GM12801 (cell line): ENCODE data around the gene SCN7A.

Experiments used
- TF ChIP-seq, protein P1 (sequence below): IDR thresholded peaks from one replicate; pipeline ENCODE4 v1.5.1; 2011; ENCODE audit warnings: control low read depth; ENCODE audit not compliant: insufficient read length; ENCODE audit errors: extremely low read depth

Gene SCN7A

DNA sequence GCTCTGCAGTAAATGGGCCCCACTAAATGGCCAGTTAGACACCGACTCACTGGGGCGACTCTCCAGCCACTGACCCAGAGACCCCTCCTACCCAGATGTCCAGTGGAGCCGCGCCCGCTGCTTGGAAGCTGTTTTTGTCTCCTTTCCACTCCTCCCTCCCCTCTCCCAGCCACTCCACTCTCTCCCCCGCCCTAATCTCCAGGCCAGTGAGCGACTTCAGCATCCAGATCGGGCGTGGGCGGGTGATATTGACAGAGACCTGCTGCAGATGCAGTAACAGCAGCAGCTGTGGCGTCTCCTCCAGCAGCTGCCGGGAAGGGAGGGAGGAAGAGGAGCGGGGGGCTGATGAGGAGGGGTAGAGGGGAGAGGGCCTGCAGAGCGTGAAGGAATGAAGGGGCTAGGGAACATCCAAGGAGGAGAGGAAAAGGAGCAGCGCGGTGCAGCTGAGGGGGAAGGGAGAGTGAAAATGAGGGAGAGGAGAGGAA, at the start of gene SCN7A:
TSS of gene SCN7A (minus strand) at position 110 of the 485 bp plus-strand sequence. CDS start 16,553 bp downstream, outside the sequence.
- TF ChIP-seq, protein P1, sequence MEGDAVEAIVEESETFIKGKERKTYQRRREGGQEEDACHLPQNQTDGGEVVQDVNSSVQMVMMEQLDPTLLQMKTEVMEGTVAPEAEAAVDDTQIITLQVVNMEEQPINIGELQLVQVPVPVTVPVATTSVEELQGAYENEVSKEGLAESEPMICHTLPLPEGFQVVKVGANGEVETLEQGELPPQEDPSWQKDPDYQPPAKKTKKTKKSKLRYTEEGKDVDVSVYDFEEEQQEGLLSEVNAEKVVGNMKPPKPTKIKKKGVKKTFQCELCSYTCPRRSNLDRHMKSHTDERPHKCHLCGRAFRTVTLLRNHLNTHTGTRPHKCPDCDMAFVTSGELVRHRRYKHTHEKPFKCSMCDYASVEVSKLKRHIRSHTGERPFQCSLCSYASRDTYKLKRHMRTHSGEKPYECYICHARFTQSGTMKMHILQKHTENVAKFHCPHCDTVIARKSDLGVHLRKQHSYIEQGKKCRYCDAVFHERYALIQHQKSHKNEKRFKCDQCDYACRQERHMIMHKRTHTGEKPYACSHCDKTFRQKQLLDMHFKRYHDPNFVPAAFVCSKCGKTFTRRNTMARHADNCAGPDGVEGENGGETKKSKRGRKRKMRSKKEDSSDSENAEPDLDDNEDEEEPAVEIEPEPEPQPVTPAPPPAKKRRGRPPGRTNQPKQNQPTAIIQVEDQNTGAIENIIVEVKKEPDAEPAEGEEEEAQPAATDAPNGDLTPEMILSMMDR: no peak

DNA sequence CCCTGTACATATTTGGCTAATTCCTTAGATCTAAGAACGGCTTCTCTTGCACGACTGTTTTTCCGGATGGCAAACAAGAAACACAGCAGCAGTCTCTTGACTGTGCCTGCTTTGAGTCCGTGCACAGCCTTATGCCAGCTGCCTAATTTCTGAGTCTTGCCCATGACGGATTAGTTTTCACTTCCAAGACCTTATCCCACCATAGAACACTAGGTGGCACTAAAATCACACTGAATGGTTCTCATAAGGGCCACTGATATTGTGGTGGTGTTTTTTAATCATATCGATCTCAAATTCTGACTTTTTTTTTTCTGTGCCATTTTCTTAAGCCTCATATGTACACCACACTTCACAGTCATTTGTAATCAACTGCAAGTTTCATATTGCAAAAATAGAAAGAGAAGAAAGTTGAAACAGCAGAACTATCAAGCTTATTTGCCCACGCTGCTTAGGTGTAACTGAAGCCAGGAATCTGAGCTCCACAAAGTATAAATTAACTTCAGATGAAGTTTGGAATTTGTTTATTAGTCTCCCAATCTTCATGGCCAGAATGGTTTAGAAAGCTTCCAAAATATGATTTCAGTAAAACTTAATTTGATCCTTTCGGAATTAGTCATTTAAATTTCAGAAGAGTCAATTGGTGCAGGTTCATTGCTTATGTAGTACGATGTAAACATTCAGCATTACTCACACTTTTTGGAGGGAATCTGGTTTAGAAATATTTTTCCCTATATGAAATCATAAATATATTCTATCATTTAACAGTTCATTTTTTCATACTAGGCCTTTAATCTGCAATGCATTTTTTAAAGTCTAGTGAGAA, 45.5 kb upstream of the SCN7A start:
- TF ChIP-seq, protein P1: peak; percentile 33

DNA sequence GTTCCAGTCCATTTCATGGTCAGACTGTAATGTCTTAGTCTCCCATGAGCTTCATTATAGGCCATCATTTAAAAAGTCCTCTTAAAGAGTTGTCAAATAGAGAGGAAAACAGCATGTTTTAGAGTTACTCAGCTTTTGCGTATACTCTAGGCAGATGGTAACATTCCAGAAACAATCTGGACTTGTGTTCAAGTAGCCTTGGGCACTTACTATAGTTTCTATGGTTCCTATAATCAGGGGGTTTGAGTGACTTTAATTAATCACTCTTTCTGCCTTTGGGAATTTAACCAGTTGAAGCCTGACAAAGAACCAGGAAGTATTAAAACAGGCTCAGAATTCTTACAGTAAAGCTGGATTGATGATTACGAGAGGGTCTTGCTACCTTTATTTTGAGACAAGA, 42.1 kb upstream of the SCN7A start:
- TF ChIP-seq, protein P1: no peak

DNA sequence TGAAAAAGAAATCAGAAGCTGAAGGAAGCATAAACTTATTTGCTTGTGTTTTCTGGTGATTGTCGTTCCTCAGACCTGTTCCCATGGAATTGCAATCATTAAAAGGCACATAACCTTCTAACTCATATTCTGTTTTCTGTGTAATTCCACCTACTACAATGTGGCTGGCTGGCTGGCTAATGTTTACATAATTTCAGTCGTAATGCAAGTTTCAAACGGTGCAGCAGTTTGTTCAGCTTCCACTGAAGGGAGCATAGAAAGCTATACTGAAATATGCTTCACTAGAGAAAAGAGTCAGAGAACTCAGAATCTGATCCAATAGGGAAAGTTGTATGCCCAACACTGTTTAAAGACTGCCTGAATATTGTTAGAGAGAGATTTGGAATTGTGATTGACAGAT, 27.1 kb upstream of the SCN7A start:
- TF ChIP-seq, protein P1: no peak

DNA sequence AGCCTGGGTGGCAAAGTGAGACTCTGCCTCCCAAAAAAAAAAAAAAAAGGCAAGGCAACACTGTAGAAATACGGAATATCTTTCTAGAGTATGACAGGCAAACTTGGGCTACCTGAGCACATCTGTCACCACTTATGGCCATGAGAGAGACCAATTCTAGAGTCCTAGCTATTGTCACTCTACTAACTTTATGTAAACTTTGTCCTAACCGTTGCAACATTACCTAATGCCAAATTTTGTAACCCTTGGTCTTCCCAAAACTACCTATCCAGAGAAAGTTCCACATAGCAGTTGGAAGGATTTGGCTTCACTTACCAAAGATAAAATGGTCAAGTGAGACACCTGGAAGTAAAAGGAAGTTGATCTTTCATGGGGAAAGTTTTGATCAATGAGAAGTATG, 26.6 kb upstream of the SCN7A start:
- TF ChIP-seq, protein P1: no peak

DNA sequence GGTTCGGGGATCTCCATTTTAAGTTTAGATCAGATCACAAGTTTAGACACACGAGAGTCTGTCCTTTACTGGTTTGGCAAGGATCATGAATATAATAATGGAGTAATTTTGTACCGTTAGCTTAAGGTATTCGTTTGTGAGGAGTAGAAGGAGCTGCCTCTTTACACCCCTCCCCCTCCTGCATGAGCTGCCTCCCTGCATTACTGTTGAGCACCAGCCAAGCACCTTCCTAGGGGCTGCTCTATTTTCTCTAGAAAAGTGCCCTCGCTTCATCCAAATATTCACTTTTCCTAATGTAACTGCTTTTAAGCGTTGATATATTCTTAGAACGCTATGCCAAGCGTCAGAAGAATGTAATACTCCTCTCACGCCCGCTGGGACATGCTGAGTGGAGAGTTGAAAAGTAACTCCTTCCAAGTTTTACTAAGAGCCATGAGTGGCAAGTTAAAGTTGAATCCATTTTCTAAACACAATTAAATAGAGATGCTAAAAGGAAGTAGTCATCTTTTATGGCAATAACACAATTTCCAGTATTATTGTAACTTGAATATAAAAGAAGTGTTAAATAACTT, 25.4 kb upstream of the SCN7A start:
- TF ChIP-seq, protein P1: no peak

DNA sequence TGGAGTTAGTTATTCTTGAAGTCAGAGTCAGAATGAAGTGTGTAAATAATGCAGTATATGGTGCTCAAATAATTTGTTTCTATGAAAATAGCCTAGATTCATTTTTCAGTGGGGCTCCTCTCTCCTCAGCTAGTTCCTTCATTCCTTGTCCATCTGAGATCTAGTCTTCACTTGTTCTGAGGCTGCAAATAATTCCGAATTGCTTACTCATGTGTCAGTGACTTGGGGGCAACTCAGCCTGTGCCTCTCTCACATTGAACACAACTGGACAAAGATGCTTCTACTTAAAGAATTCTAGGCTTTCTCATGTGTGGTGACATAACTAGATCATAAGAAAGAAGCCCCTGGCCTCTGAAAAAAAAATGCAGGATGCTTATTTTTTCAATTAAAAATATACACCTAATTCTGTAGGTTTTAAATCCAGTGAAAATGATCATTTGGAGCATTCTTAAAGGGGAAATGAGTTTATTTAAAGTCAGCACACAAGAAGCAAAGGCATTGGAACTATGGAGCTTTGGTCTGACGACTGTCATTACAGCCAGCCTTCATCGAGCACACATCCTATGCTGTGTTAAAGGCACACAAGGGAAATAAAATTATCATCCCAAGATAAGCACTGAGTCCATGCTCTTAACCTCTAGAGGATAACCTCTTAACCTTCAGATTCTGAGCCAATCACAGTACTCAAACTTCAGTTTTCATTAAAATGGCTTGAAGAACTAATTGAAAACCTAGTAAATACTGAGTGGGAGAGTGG, 24.8 kb upstream of the SCN7A start:
- TF ChIP-seq, protein P1: no peak
